Measurements from ENCODE around the gene RNF111. TPM values are rescaled to one million over a fixed set of nuclear protein-coding genes. Genes with fewer than 3 reads are reported as not detected.

Gene RNF111
- total and polyA plus RNA-seq, 9 of the 15 experiments (the other 6 are each of a cell fraction or from before 2014, with no cell fraction given) = 7.9 to 26.0 (median 14.4) TPM

DNA sequence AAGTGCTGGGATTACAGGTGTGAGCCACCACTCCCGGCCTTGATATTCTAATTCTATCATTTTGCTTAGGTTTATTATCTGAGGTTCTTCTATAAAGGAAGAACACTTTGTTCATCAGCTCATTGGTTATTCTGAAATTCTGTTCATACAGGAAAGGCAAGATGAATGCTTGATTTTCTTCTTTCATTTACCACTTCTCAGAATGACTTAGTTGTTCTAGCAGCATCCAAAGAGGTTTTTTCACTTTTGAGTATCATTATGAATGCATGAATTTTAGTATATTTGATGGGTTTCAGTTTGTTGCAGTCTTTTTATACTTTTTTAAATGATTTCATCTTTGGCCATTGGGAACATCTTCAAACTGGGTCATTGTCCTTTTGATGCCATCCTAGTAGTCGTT is 51.8 kb downstream of the RNF111 start:
- no peaks in the 10 kb centered on the region for H4K20me1 ChIP-seq (replicated peaks; ENCODE audit: control insufficient read depth, insufficient read depth, low read length)
- H2AFZ ChIP-seq (ENCODE audit: low read depth, low read length) = no peak overlapping the region
- H3K79me2 ChIP-seq (ENCODE audit: control insufficient read depth, insufficient read depth, low read length) = peaks cover 91% of the 10 kb centered on the region
- H3K9ac ChIP-seq (ENCODE audit: insufficient read depth in 1 of 2, low read depth in 2 of 2, low read length in 2 of 2) = no peak overlapping the region
- intact Hi-C loops (cut with micrococcal nuclease) = no loop called here
- no peak overlapping the region for H3K27ac ChIP-seq (ENCODE audit: extremely low read depth, low read depth, low read length)
- H3K9me1 ChIP-seq (ENCODE audit: control insufficient read depth, insufficient read depth, low read length) = no peaks in the 10 kb centered on the region
- no peak for DNase-seq (ENCODE audit: extremely low read depth in 1 of 4, low spot score in 3 of 4)
- CTCF ChIA-PET (ENCODE audit: low intra/inter-chr PET ratio) = no interaction called here
- no peaks in the 10 kb centered on the region for H3K9me3 ChIP-seq (replicated peaks; ENCODE audit: control insufficient read depth, insufficient read depth, low read depth, low read length)
- TF ChIP-seq, protein P1, sequence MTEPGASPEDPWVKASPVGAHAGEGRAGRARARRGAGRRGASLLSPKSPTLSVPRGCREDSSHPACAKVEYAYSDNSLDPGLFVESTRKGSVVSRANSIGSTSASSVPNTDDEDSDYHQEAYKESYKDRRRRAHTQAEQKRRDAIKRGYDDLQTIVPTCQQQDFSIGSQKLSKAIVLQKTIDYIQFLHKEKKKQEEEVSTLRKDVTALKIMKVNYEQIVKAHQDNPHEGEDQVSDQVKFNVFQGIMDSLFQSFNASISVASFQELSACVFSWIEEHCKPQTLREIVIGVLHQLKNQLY (CRISPR knock-in tag; conservative IDR thresholded peaks at IDR 0.05) = no peak
- no peak for TF ChIP-seq PTRF (tag; IDR thresholded peaks at IDR 0.05)
- no peak for TF ChIP-seq ZNF316 (IDR thresholded peaks at IDR 0.05)
- TF ChIP-seq TCF7L2 (IDR thresholded peaks at IDR 0.05; ENCODE audit: low read depth, low read length) = no peak
- TF ChIP-seq YBX1 (IDR thresholded peaks at IDR 0.05) = no peak
- no peak for TF ChIP-seq EZH2 (IDR thresholded peaks at IDR 0.05; ENCODE audit: borderline replicate concordance, low read depth, low read length)
- no peak overlapping the region for H3K4me3 ChIP-seq
- no peak overlapping the region for H3K4me2 ChIP-seq (ENCODE audit: insufficient read depth, low read length)
- H3K4me1 ChIP-seq (replicated peaks in 1 of 2; ENCODE audit: control insufficient read depth in 2 of 2, insufficient read depth in 2 of 2, low read length in 2 of 2) = no peaks in the 10 kb centered on the region
- no peaks in the 10 kb centered on the region for H3K27me3 ChIP-seq (ENCODE audit: control insufficient read depth in 2 of 2, insufficient read depth in 2 of 2, low read length in 2 of 2)
- no TSS peak for BruUV-seq (replicated peaks)
- no peak for FAIRE-seq
- H3K36me3 ChIP-seq (ENCODE audit: control insufficient read depth, insufficient read depth, low read length) = peaks cover 39% of the 10 kb centered on the region
- ATAC-seq = no peak
- in situ Hi-C loops (cut with MboI) = no loop called here
- WGBS (ENCODE audit: insufficient coverage, low coverage, missing lambda C conversion rate) = 63% methylated on average over 2 of the region's 2 CpGs
- POLR2A ChIA-PET = interaction anchor here (0.8 kb wide), 1 partner anchor 12 kb away, joined by 3 read pairs; no protein-coding TSS in a partner anchor

DNA sequence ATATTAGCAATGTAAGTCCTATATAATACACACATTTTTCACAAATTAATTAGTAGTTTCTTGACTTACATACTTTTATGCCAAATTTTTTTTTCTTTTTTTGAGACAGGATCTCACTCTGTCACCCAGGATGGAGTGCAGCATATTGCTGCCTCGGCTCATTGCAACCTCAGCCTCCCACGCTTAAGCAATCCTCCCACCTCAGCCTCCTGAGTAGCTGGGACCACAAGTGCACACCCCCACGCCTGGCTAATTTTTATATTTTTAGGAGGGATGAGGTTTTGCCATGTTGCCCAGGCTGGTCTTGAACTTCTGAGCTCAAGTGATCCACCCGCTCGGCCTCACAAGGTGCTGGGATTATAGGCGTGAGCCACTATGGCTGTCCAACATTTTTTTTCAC is 54.6 kb downstream of the RNF111 start:
- Histone ChIP-seq H3K4me2 (ENCODE audit: insufficient read depth, low read length) (no peak overlapping the region), H3K9ac (ENCODE audit: insufficient read depth in 1 of 2, low read depth in 2 of 2, low read length in 2 of 2) (no peak overlapping the region), H3K79me2 (ENCODE audit: control insufficient read depth, insufficient read depth, low read length) (peaks cover 92% of the 10 kb centered on the region), H3K27me3 (ENCODE audit: control insufficient read depth in 2 of 2, insufficient read depth in 2 of 2, low read length in 2 of 2) (no peaks in the 10 kb centered on the region), H3K4me3 (no peak overlapping the region), H3K9me1 (ENCODE audit: control insufficient read depth, insufficient read depth, low read length) (no peaks in the 10 kb centered on the region), H3K9me3 (replicated peaks; ENCODE audit: control insufficient read depth, insufficient read depth, low read depth, low read length) (no peaks in the 10 kb centered on the region), H4K20me1 (replicated peaks; ENCODE audit: control insufficient read depth, insufficient read depth, low read length) (no peaks in the 10 kb centered on the region), H2AFZ (ENCODE audit: low read depth, low read length) (no peak overlapping the region), H3K36me3 (ENCODE audit: control insufficient read depth, insufficient read depth, low read length) (peaks cover 23% of the 10 kb centered on the region; the same call in 2 of the 3 replicates), H3K27ac (ENCODE audit: extremely low read depth, low read depth, low read length) (no peak overlapping the region), H3K4me1 (replicated peaks in 1 of 2; ENCODE audit: control insufficient read depth in 2 of 2, insufficient read depth in 2 of 2, low read length in 2 of 2) (no peaks in the 10 kb centered on the region)
- peak; percentile 45; the same call in 1 of the 3 replicates for ATAC-seq
- BruUV-seq (replicated peaks) = no TSS peak
- TF ChIP-seq SRSF9 (IDR thresholded peaks at IDR 0.05; ENCODE audit: borderline replicate concordance, low read depth, low read length) (no peak), ZNF696 (CRISPR knock-in tag; conservative IDR thresholded peaks at IDR 0.05) (no peak)
- intact Hi-C loops (cut with micrococcal nuclease) (no loop called here), in situ Hi-C loops (cut with MboI) (no loop called here)
- no peak for FAIRE-seq
- ChIA-PET CTCF (ENCODE audit: low intra/inter-chr PET ratio) (no interaction called here), POLR2A (no interaction called here)
- WGBS (ENCODE audit: insufficient coverage, low coverage, missing lambda C conversion rate) = 85% methylated on average over 6 of the region's 6 CpGs
- no peak for DNase-seq (ENCODE audit: extremely low read depth in 1 of 4, low spot score in 3 of 4)

All from K562 (cell line).